DMS 273 treated with DMSO at 0.1 percent for 48 hours (cell line): Measurements from ENCODE around the gene DLX6.

Source experiments
- DNase-seq: peaks from one replicate; lab custom pipeline; 2025; lab: John Stamatoyannopoulos, UW

The DLX6 gene

GRCh38 chr7:97011104-97011503 lies 5.8 kb downstream of the DLX6 start:
- DNase-seq, result no peak

GRCh38 chr7:97011536-97012364 lies 6.4 kb downstream of the DLX6 start:
- no peak for DNase-seq

- DNase-seq, result no peak
Observed at GRCh38 chr7:97012365-97013133, 7.2 kb downstream of the DLX6 start.

GRCh38 chr7:97013134-97013844 lies 7.9 kb downstream of the DLX6 start:
- no peak for DNase-seq

GRCh38 chr7:97013845-97014134 lies 8.4 kb downstream of the DLX6 start:
- no peak for DNase-seq

GRCh38 chr7:97014145-97014750 lies 8.9 kb downstream of the DLX6 start:
- DNase-seq, result no peak

GRCh38 chr7:97015279-97015678 lies 9.9 kb downstream of the DLX6 start:
- DNase-seq, result no peak

GRCh38 chr7:97015756-97016380 lies 10.5 kb downstream of the DLX6 start:
- no peak for DNase-seq

GRCh38 chr7:97016381-97017191 lies 11.2 kb downstream of the DLX6 start:
- DNase-seq, result no peak

- DNase-seq, result no peak
Observed at GRCh38 chr7:97017192-97018125, 12.1 kb downstream of the DLX6 start.

- no peak for DNase-seq
Observed at GRCh38 chr7:97018126-97018601, 12.8 kb downstream of the DLX6 start.

GRCh38 chr7:97018791-97019531 lies 13.6 kb downstream of the DLX6 start:
- DNase-seq, result no peak

- DNase-seq, result no peak
Observed at GRCh38 chr7:97019710-97020225, 14.4 kb downstream of the DLX6 start.

GRCh38 chr7:97020601-97020995 lies 15.2 kb downstream of the DLX6 start:
- no peak for DNase-seq

- no peak for DNase-seq
Observed at GRCh38 chr7:97020996-97021746, 15.8 kb downstream of the DLX6 start.

GRCh38 chr7:97021747-97022490 lies 16.6 kb downstream of the DLX6 start:
- DNase-seq, result no peak
